ENCODE measurements around the gene NXF1. TPM values are rescaled to one million over a fixed set of nuclear protein-coding genes. Genes with fewer than 3 reads are reported as not detected.

NXF1 gene
- total RNA-seq, 5 donors from 2014 or later (not counting 1 experiment from before 2014, with no cell fraction given): 160 to 321 (median 169) TPM

GRCh38 chr11:62817129-62817528 is 11.9 kb upstream of the NXF1 start:
- Histone ChIP-seq H3K4me1 (ENCODE audit: control insufficient read depth in 1 of 2, extremely low read depth in 1 of 2, insufficient read depth in 2 of 2, low read length in 2 of 2) (no peaks in the 10 kb centered on the region), H3K27me3 (replicated peaks in 1 of 2; ENCODE audit: control insufficient read depth in 2 of 2, extremely low read depth in 1 of 2, insufficient read depth in 2 of 2, low read length in 1 of 2) (no peaks in the 10 kb centered on the region), H3K27ac (ENCODE audit: low read length) (no peak overlapping the region), H3K9me3 (no peaks in the 10 kb centered on the region), H3K4me3 (ENCODE audit: control insufficient read depth in 1 of 2, extremely low read depth in 1 of 2, low read length in 1 of 2) (no peak overlapping the region), H3K36me3 (ENCODE audit: control insufficient read depth in 2 of 2, extremely low read depth in 1 of 2, insufficient read depth in 1 of 2, low read length in 1 of 2) (peaks cover 18 to 43% of the 10 kb centered on the region in 2 donors)
- Mint-ChIP-seq H3K4me3 (no peak overlapping the region), H3K27me3 (no peaks in the 10 kb centered on the region), H3K27ac (no peak overlapping the region), H3K4me1 (no peaks in the 10 kb centered on the region), H3K36me3 (peaks cover 18% of the 10 kb centered on the region), H3K9me3 (no peaks in the 10 kb centered on the region)
- ChIA-PET POLR2A (interaction anchor here (0.5 to 2.0 kb wide), 7 partner anchors 11 to 215 kb away, joined by 3 to 9 read pairs (median 6); partner anchors contain the start of gene MTA2 (in 1 of the 2)), CTCF (interaction anchor here in 1 of 2 donors (1.6 kb wide), 1 partner anchor 31 kb away, joined by 5 read pairs; no protein-coding TSS in a partner anchor)
- ATAC-seq (replicated peaks in 1 of 4) (no peak), DNase-seq (no peak)
- 88% methylated on average over 3 of the region's 4 CpGs for WGBS (ENCODE audit: insufficient coverage)

DNA sequence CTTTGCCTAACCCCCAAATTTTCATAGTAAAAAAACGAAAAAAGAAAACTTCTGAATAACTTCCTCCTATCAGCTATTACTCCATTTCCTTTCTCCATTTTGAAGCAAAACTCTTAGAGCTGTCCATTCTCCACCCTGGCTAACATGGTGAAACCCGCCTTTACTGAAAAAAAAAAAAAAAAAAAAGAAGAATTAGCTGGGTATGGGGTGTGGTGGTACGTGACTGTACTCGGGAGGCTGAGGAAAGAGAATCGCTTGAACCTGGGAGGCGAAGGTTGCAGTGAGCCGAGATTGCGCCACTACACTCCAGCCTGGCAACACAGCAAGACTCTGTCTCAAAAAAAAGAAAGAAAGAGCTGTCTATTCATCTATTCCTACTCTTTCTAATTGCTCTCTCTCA is 11.3 kb upstream of the NXF1 start:
- DNase-seq: no peak
- Histone ChIP-seq H3K27ac (ENCODE audit: low read length) (no peak overlapping the region), H3K36me3 (ENCODE audit: control insufficient read depth in 2 of 2, extremely low read depth in 1 of 2, insufficient read depth in 1 of 2, low read length in 1 of 2) (peaks cover 14 to 37% of the 10 kb centered on the region in 2 donors), H3K27me3 (replicated peaks in 1 of 2; ENCODE audit: control insufficient read depth in 2 of 2, extremely low read depth in 1 of 2, insufficient read depth in 2 of 2, low read length in 1 of 2) (no peaks in the 10 kb centered on the region), H3K9me3 (no peaks in the 10 kb centered on the region), H3K4me1 (ENCODE audit: control insufficient read depth in 1 of 2, extremely low read depth in 1 of 2, insufficient read depth in 2 of 2, low read length in 2 of 2) (no peaks in the 10 kb centered on the region), H3K4me3 (ENCODE audit: control insufficient read depth in 1 of 2, extremely low read depth in 1 of 2, low read length in 1 of 2) (no peak overlapping the region)
- Mint-ChIP-seq H3K36me3 (peaks cover 18% of the 10 kb centered on the region), H3K4me1 (no peaks in the 10 kb centered on the region), H3K4me3 (no peak overlapping the region), H3K27ac (no peak overlapping the region), H3K27me3 (no peaks in the 10 kb centered on the region), H3K9me3 (no peaks in the 10 kb centered on the region)
- CTCF ChIA-PET: interaction anchor here in 1 of 2 donors (0.6 to 1.6 kb wide), 4 partner anchors 16 to 501 kb away, joined by 4 to 6 read pairs (median 4); no protein-coding TSS in a partner anchor
- POLR2A ChIA-PET: interaction anchor here (0.5 to 2.0 kb wide), 10 partner anchors 12 to 1390 kb away, joined by 3 to 9 read pairs (median 4); partner anchors contain the start of gene MTA2 (in 1 of the 2)
- WGBS (ENCODE audit: insufficient coverage): no CpG with 5 or more reads among the region's 8 CpGs
- ATAC-seq (replicated peaks in 1 of 4): no peak

DNA sequence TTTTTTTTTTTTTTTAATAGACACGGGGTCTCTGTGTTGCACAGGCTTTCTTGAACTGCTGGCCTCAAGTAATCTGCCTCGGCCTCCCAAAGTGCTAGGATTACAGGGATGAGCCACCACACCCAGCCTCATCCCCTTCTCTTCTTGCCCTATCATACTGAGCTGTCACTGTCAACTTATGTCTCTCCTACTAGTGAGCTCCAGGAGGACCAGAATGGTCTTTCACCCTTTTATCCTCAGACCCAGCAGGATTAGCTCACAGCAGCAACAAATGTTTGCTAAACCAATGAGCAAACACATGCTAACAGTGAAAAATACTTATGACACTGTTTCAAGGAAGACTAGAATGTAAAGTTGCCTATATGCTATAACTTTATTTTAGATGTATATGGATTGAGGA is 6.4 kb upstream of the NXF1 start:
- no peak for DNase-seq
- H3K27ac ChIP-seq (ENCODE audit: low read length): no peak overlapping the region
- CTCF ChIA-PET: no interaction called here
- Mint-ChIP-seq H3K27me3 (no peaks in the 10 kb centered on the region), H3K27ac (peak overlapping the region in 1 of 2 donors; percentile 9), H3K9me3 (no peaks in the 10 kb centered on the region), H3K36me3 (peaks cover 3% of the 10 kb centered on the region), H3K4me3 (no peak overlapping the region), H3K4me1 (peaks cover 0 to 2% (median 0%) of the 10 kb centered on the region in 3 donors)
- POLR2A ChIA-PET: interaction anchor here (0.6 to 0.7 kb wide), 2 partner anchors 24 to 40 kb away, joined by 3 to 16 read pairs; no protein-coding TSS in a partner anchor
- H3K4me1 ChIP-seq (ENCODE audit: control insufficient read depth in 1 of 2, extremely low read depth in 1 of 2, insufficient read depth in 2 of 2, low read length in 2 of 2): no peaks in the 10 kb centered on the region
- no peaks in the 10 kb centered on the region for H3K9me3 ChIP-seq
- WGBS (ENCODE audit: insufficient coverage): no CpG with 5 or more reads among the region's 2 CpGs
- H3K27me3 ChIP-seq (replicated peaks in 1 of 2; ENCODE audit: control insufficient read depth in 2 of 2, extremely low read depth in 1 of 2, insufficient read depth in 2 of 2, low read length in 1 of 2): no peaks in the 10 kb centered on the region
- peak in 1 of 4 experiments; percentile 9 for ATAC-seq (replicated peaks in 1 of 4)
- peaks cover 6 to 11% of the 10 kb centered on the region in 2 donors for H3K36me3 ChIP-seq (ENCODE audit: control insufficient read depth in 2 of 2, extremely low read depth in 1 of 2, insufficient read depth in 1 of 2, low read length in 1 of 2)
- no peak overlapping the region for H3K4me3 ChIP-seq (ENCODE audit: control insufficient read depth in 1 of 2, extremely low read depth in 1 of 2, low read length in 1 of 2)

- ChIA-PET POLR2A (no interaction called here), CTCF (no interaction called here)
- H3K27me3 ChIP-seq (replicated peaks in 1 of 2; ENCODE audit: control insufficient read depth in 2 of 2, extremely low read depth in 1 of 2, insufficient read depth in 2 of 2, low read length in 1 of 2): no peaks in the 10 kb centered on the region
- H3K36me3 ChIP-seq (ENCODE audit: control insufficient read depth in 2 of 2, extremely low read depth in 1 of 2, insufficient read depth in 1 of 2, low read length in 1 of 2): peaks cover 3 to 10% of the 10 kb centered on the region in 2 donors
- Mint-ChIP-seq H3K27ac (peak overlapping the region; percentile 9 to 58), H3K36me3 (peaks cover 3% of the 10 kb centered on the region), H3K9me3 (no peaks in the 10 kb centered on the region), H3K4me3 (no peak overlapping the region), H3K27me3 (no peaks in the 10 kb centered on the region), H3K4me1 (peaks cover 0 to 11% (median 5%) of the 10 kb centered on the region in 3 donors)
- no peak for DNase-seq
- no peak for ATAC-seq (replicated peaks in 1 of 4)
- no peaks in the 10 kb centered on the region for H3K9me3 ChIP-seq
- 58% methylated on average over 1 of the region's 1 CpG for WGBS (ENCODE audit: insufficient coverage)
- H3K27ac ChIP-seq (ENCODE audit: low read length): no peak overlapping the region
- H3K4me3 ChIP-seq (ENCODE audit: control insufficient read depth in 1 of 2, extremely low read depth in 1 of 2, low read length in 1 of 2): no peak overlapping the region
- peaks cover under 1 to 7% of the 10 kb centered on the region in 2 experiments for H3K4me1 ChIP-seq (ENCODE audit: control insufficient read depth in 1 of 2, extremely low read depth in 1 of 2, insufficient read depth in 2 of 2, low read length in 2 of 2)
These were observed 5.5 kb upstream of the NXF1 start for GRCh38 chr11:62810748-62811147.

- Mint-ChIP-seq H3K36me3 (peaks cover 17% of the 10 kb centered on the region), H3K27me3 (no peaks in the 10 kb centered on the region), H3K4me3 (peak overlapping the region; percentile 91 to 100 (median 98)), H3K27ac (peak overlapping the region; percentile 23 to 93), H3K4me1 (peaks cover 19 to 36% (median 25%) of the 10 kb centered on the region in 3 donors), H3K9me3 (no peaks in the 10 kb centered on the region)
- Histone ChIP-seq H3K9me3 (no peaks in the 10 kb centered on the region), H3K27me3 (replicated peaks in 1 of 2; ENCODE audit: control insufficient read depth in 2 of 2, extremely low read depth in 1 of 2, insufficient read depth in 2 of 2, low read length in 1 of 2) (no peaks in the 10 kb centered on the region), H3K36me3 (ENCODE audit: control insufficient read depth in 2 of 2, extremely low read depth in 1 of 2, insufficient read depth in 1 of 2, low read length in 1 of 2) (peaks cover 0 to 24% of the 10 kb centered on the region in 2 donors), H3K27ac (ENCODE audit: low read length) (no peak overlapping the region), H3K4me3 (ENCODE audit: control insufficient read depth in 1 of 2, extremely low read depth in 1 of 2, low read length in 1 of 2) (no peak overlapping the region), H3K4me1 (ENCODE audit: control insufficient read depth in 1 of 2, extremely low read depth in 1 of 2, insufficient read depth in 2 of 2, low read length in 2 of 2) (peaks cover 11 to 23% of the 10 kb centered on the region in 2 experiments)
- ChIA-PET POLR2A (interaction anchor here (0.5 to 1.4 kb wide), 5 partner anchors 10 to 35 kb away, joined by 3 to 8 read pairs (median 5); no protein-coding TSS in a partner anchor), CTCF (interaction anchor here in 1 of 2 donors (0.8 to 1.2 kb wide), 5 partner anchors 20 to 215 kb away, joined by 3 to 4 read pairs (median 4); partner anchors contain the start of genes POLR2G and TUT1)
- ATAC-seq (replicated peaks in 1 of 4) (no peak), DNase-seq (peak in 1 of 35 experiments; percentile 20)
- WGBS (ENCODE audit: insufficient coverage): 88% methylated on average over 5 of the region's 5 CpGs
These were observed 1.4 kb upstream of the NXF1 start for GRCh38 chr11:62806611-62807121.

GRCh38 chr11:62805961-62806441 is 761 bp upstream of the NXF1 start:
- Histone ChIP-seq H3K4me1 (ENCODE audit: control insufficient read depth in 1 of 2, extremely low read depth in 1 of 2, insufficient read depth in 2 of 2, low read length in 2 of 2) (peaks cover 11 to 23% of the 10 kb centered on the region in 2 experiments), H3K4me3 (ENCODE audit: control insufficient read depth in 1 of 2, extremely low read depth in 1 of 2, low read length in 1 of 2) (peak overlapping the region; percentile 66 to 86), H3K9me3 (no peaks in the 10 kb centered on the region), H3K27ac (ENCODE audit: low read length) (peak overlapping the region; percentile 66), H3K36me3 (ENCODE audit: control insufficient read depth in 2 of 2, extremely low read depth in 1 of 2, insufficient read depth in 1 of 2, low read length in 1 of 2) (peaks cover 0 to 31% of the 10 kb centered on the region in 2 donors), H3K27me3 (replicated peaks in 1 of 2; ENCODE audit: control insufficient read depth in 2 of 2, extremely low read depth in 1 of 2, insufficient read depth in 2 of 2, low read length in 1 of 2) (no peaks in the 10 kb centered on the region)
- DNase-seq (peak in 5 of 35 experiments; percentile 8 to 32 (median 15)), ATAC-seq (replicated peaks in 1 of 4) (peak in 1 of 4 experiments; percentile 10)
- Mint-ChIP-seq H3K4me1 (peaks cover 21 to 40% (median 27%) of the 10 kb centered on the region in 3 donors), H3K9me3 (no peaks in the 10 kb centered on the region), H3K27ac (peak overlapping the region; percentile 93 to 98), H3K27me3 (no peaks in the 10 kb centered on the region), H3K4me3 (peak overlapping the region; percentile 91 to 100 (median 98)), H3K36me3 (peaks cover 23% of the 10 kb centered on the region)
- 28% methylated on average over 7 of the region's 12 CpGs for WGBS (ENCODE audit: insufficient coverage)
- ChIA-PET CTCF (interaction anchor here in 1 of 2 donors (0.6 to 1.2 kb wide), 6 partner anchors 20 to 215 kb away, joined by 3 to 6 read pairs (median 4); partner anchors contain the start of genes POLR2G, STX5 and TUT1), POLR2A (interaction anchor here (0.5 to 1.4 kb wide), 12 partner anchors 8 to 215 kb away, joined by 3 to 8 read pairs (median 3); partner anchors contain the start of genes TEX54 (in 1 of the 2) and TUT1 (in 1 of the 2))
